Measurements from ENCODE around the gene CEACAM6.
"Not testable (repeated sequence)": the region's sequence is repeated elsewhere in the genome, so short reads cannot be mapped to it uniquely, and the experiment has no call there.

Gene CEACAM6

GRCh38 chr19:41745756-41746155, 9.6 kb upstream of the CEACAM6 start:
- no peak for DNase-seq (ENCODE audit: extremely low spot score, insufficient read length, low read depth)
- no peak for FAIRE-seq

- FAIRE-seq, result peak; percentile 79
- DNase-seq (ENCODE audit: extremely low spot score, insufficient read length, low read depth), result peak; percentile 11
These were observed 8.6 kb upstream of the CEACAM6 start for GRCh38 chr19:41746593-41747227.

GRCh38 chr19:41748012-41748411, 7.3 kb upstream of the CEACAM6 start:
- DNase-seq (ENCODE audit: extremely low spot score, insufficient read length, low read depth) (no peak), FAIRE-seq (no peak)

- DNase-seq (ENCODE audit: extremely low spot score, insufficient read length, low read depth); FAIRE-seq: not testable (repeated sequence)
These were observed 4.8 kb upstream of the CEACAM6 start for GRCh38 chr19:41750248-41751134.

- FAIRE-seq (peak; percentile 33), DNase-seq (ENCODE audit: extremely low spot score, insufficient read length, low read depth) (peak; percentile 29)
These were observed 2.2 kb upstream of the CEACAM6 start for GRCh38 chr19:41753159-41753558.

GRCh38 chr19:41753936-41754529, 1.3 kb upstream of the CEACAM6 start:
- no peak for DNase-seq (ENCODE audit: extremely low spot score, insufficient read length, low read depth)
- FAIRE-seq, result peak; percentile 95

GRCh38 chr19:41758846-41759245, 3.5 kb downstream of the CEACAM6 start:
- FAIRE-seq, result no peak
- DNase-seq (ENCODE audit: extremely low spot score, insufficient read length, low read depth), result no peak

- FAIRE-seq (no peak), DNase-seq (ENCODE audit: extremely low spot score, insufficient read length, low read depth) (no peak)
These were observed 11.8 kb downstream of the CEACAM6 start for GRCh38 chr19:41767115-41767514.

- FAIRE-seq; DNase-seq (ENCODE audit: extremely low spot score, insufficient read length, low read depth): not testable (repeated sequence)
These were observed 12.8 kb downstream of the CEACAM6 start for GRCh38 chr19:41768105-41768504.

- DNase-seq (ENCODE audit: extremely low spot score, insufficient read length, low read depth), result no peak
- no peak for FAIRE-seq
These were observed 14.3 kb downstream of the CEACAM6 start for GRCh38 chr19:41769608-41770007.

GRCh38 chr19:41771410-41771809, 16.1 kb downstream of the CEACAM6 start:
- DNase-seq (ENCODE audit: extremely low spot score, insufficient read length, low read depth), result no peak
- no peak for FAIRE-seq

- no peak for FAIRE-seq
- no peak for DNase-seq (ENCODE audit: extremely low spot score, insufficient read length, low read depth)
These were observed 19.2 kb downstream of the CEACAM6 start for GRCh38 chr19:41774515-41774980.

- DNase-seq (ENCODE audit: extremely low spot score, insufficient read length, low read depth) (no peak), FAIRE-seq (no peak)
These were observed 21.4 kb downstream of the CEACAM6 start for GRCh38 chr19:41776700-41777099.

- DNase-seq (ENCODE audit: extremely low spot score, insufficient read length, low read depth) (no peak), FAIRE-seq (no peak)
These were observed 28.3 kb downstream of the CEACAM6 start for GRCh38 chr19:41783612-41784011.

GRCh38 chr19:41784312-41784711, 29.0 kb downstream of the CEACAM6 start:
- FAIRE-seq (no peak), DNase-seq (ENCODE audit: extremely low spot score, insufficient read length, low read depth) (no peak)

GRCh38 chr19:41784743-41785142, 29.4 kb downstream of the CEACAM6 start:
- no peak for DNase-seq (ENCODE audit: extremely low spot score, insufficient read length, low read depth)
- peak; percentile 26 for FAIRE-seq

GRCh38 chr19:41785653-41786052, 30.3 kb downstream of the CEACAM6 start:
- DNase-seq (ENCODE audit: extremely low spot score, insufficient read length, low read depth) (peak; percentile 69), FAIRE-seq (peak; percentile 96)

- no peak for FAIRE-seq
These were observed 31.7 kb downstream of the CEACAM6 start for GRCh38 chr19:41787055-41787454.

GRCh38 chr19:41788518-41788917, 33.2 kb downstream of the CEACAM6 start:
- not testable (repeated sequence) for FAIRE-seq; DNase-seq (ENCODE audit: extremely low spot score, insufficient read length, low read depth)

More at GRCh38 chr19:41787055-41787454, 31.7 kb downstream of the CEACAM6 start:
- DNase-seq (ENCODE audit: extremely low spot score, insufficient read length, low read depth), result no peak

GRCh38 chr19:41789053-41789452, 33.7 kb downstream of the CEACAM6 start:
- not testable (repeated sequence) for DNase-seq (ENCODE audit: extremely low spot score, insufficient read length, low read depth); FAIRE-seq
